Thoracic aorta (tissue), 2 donors: ENCODE results near the gene COMP. TPM values are rescaled to one million over a fixed set of nuclear protein-coding genes. Genes with fewer than 3 reads are reported as not detected.
A peak's percentile ranks its signal among the peaks of the same experiment; 100 is the strongest.

Experiments
- ATAC-seq: fragments of 150-250 bp; one replicate; pipeline ENCODE4 v1.8.0; 2017; ENCODE audit warnings: low read depth; ENCODE audit not compliant: insufficient number of reproducible peaks, low FRiP score
- DNase-seq: peaks from one replicate; pipeline ENCODE4 v3.0.0-alpha.2; 2020; ENCODE audit warnings: low spot score
- H3K27ac ChIP-seq, 2 donors: fragments of 200-600 bp; sonication (generic); 1 replicate in 1 of 2; 2 replicates in 1 of 2; pipeline ENCODE4 v1.5.1; 2016; ENCODE audit warnings: mild to moderate bottlenecking in 2 of 2, moderate library complexity in 2 of 2
- H3K27me3 ChIP-seq: fragments of 200-600 bp; sonication (generic); replicated peaks from 2 replicates; pipeline ENCODE4 v1.6.0; 2016; ENCODE audit warnings: mild to moderate bottlenecking; ENCODE audit not compliant: insufficient read depth
- H3K36me3 ChIP-seq: fragments of 200-600 bp; sonication (generic); one replicate; pipeline ENCODE4 v1.5.1; 2016
- H3K4me1 ChIP-seq, 2 donors: fragments of 200-600 bp; sonication (generic); 1 replicate in 1 of 2; 2 replicates in 1 of 2; pipeline versions ENCODE4 v1.5.1 to v1.6.0; 2016; ENCODE audit warnings: low read depth in 2 of 2, mild to moderate bottlenecking in 1 of 2; ENCODE audit not compliant: control insufficient read depth in 1 of 2
- H3K4me3 ChIP-seq: fragments of 200-600 bp; sonication (generic); 2 replicates; pipeline ENCODE4 v1.5.1; 2016; ENCODE audit warnings: mild to moderate bottlenecking
- H3K9me3 ChIP-seq: fragments of 200-600 bp; sonication (generic); 2 replicates; pipeline ENCODE4 v1.5.1; 2016
- CTCF ChIP-seq: fragments of 200-600 bp; sonication (generic); IDR thresholded peaks from one replicate; pipeline ENCODE4 v1.5.1; 2019; ENCODE audit warnings: antibody characterized with exemption
- total RNA-seq, 2 donors: library from RNA; depleted of rRNA; stranded (reverse); fragments of >200 nt; gene quantifications; one replicate each; pipeline versions ENCODE4 v1.1.0 to v1.2.3, GENCODE V29; 2016

The COMP gene
- total RNA-seq, 2 donors from 2014 or later: 16.9 to 29.8 TPM

- no peak overlapping the region for H3K27ac ChIP-seq
- H3K4me3 ChIP-seq: peak overlapping the region; percentile 40
These were observed 28.7 kb downstream of the COMP start for GRCh38 chr19:18762125-18763023.

GRCh38 chr19:18761531-18762110 is 29.5 kb downstream of the COMP start:
- Histone ChIP-seq H3K36me3 (peaks cover 5% of the 10 kb centered on the region), H3K27ac (no peak overlapping the region), H3K9me3 (no peaks in the 10 kb centered on the region), H3K27me3 (no peaks in the 10 kb centered on the region), H3K4me1 (peaks cover 4 to 21% of the 10 kb centered on the region in 2 donors), H3K4me3 (no peak overlapping the region)
- no peak for DNase-seq
- no peak for TF ChIP-seq CTCF
- ATAC-seq: no peak

More at GRCh38 chr19:18762125-18763023, 28.7 kb downstream of the COMP start:
- H3K9me3 ChIP-seq: no peaks in the 10 kb centered on the region
- ATAC-seq (no peak), DNase-seq (no peak)
- H3K27me3 ChIP-seq: no peaks in the 10 kb centered on the region
- H3K36me3 ChIP-seq: peaks cover under 1% of the 10 kb centered on the region
- no peak for TF ChIP-seq CTCF
- H3K4me1 ChIP-seq: peaks cover 4 to 21% of the 10 kb centered on the region in 2 donors

- Histone ChIP-seq H3K27me3 (no peaks in the 10 kb centered on the region), H3K36me3 (peaks cover 5% of the 10 kb centered on the region), H3K4me1 (peaks cover 4 to 21% of the 10 kb centered on the region in 2 donors), H3K4me3 (no peak overlapping the region), H3K9me3 (no peaks in the 10 kb centered on the region), H3K27ac (no peak overlapping the region)
- ATAC-seq (no peak), DNase-seq (no peak)
- TF ChIP-seq CTCF: no peak
These were observed 30.4 kb downstream of the COMP start for GRCh38 chr19:18760440-18761383.

- TF ChIP-seq CTCF: no peak
- peaks cover 5% of the 10 kb centered on the region for H3K36me3 ChIP-seq
- no peaks in the 10 kb centered on the region for H3K9me3 ChIP-seq
- H3K27me3 ChIP-seq: no peaks in the 10 kb centered on the region
- H3K4me3 ChIP-seq: no peak overlapping the region
- H3K4me1 ChIP-seq: peaks cover 4 to 21% of the 10 kb centered on the region in 2 donors
- no peak for ATAC-seq
- H3K27ac ChIP-seq: no peak overlapping the region
- no peak for DNase-seq
These were observed 31.1 kb downstream of the COMP start for GRCh38 chr19:18759995-18760426.
